Measurements from ENCODE around the gene BORCS5. TPM values are rescaled to one million over a fixed set of nuclear protein-coding genes. Genes with fewer than 3 reads are reported as not detected.

The BORCS5 gene
- total RNA-seq, 2 donors from 2014 or later: 15.2 to 26.1 TPM

DNA sequence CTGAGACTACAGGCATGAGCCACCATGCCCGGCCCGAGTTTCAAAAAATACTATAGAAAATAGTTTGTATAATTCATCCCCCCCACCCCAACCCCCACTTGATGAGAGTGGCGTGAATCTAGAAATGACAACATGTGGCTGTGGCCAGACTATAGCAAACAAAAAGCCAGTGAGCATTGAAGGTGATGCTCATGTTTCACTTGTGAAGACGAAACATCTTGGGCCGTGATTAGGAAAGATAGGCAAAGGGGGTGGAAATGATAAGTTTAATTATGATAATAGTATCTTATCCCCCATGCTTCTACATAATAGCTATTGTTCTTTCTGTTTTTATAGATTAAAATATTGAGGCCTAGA, 8.5 kb downstream of the BORCS5 start:
- Histone ChIP-seq H3K9me3 (ENCODE audit: control insufficient read depth, low read length) (no peaks in the 10 kb centered on the region), H3K9ac (ENCODE audit: extremely low read depth, low read length, poor library complexity, severe bottlenecking) (no peak overlapping the region), H3K4me1 (ENCODE audit: control insufficient read depth, insufficient read depth, low read length) (no peaks in the 10 kb centered on the region), H3K36me3 (ENCODE audit: control insufficient read depth, insufficient read depth, low read length) (no peaks in the 10 kb centered on the region), H3K4me3 (ENCODE audit: low read length) (no peak overlapping the region), H3K27ac (ENCODE audit: low read depth, low read length) (no peak overlapping the region), H3K27me3 (ENCODE audit: control insufficient read depth, insufficient read depth, low read length, poor library complexity, severe bottlenecking) (no peaks in the 10 kb centered on the region)
- WGBS, 2 experiments (ENCODE audit: insufficient coverage in 1 of 2, insufficient read length in 1 of 2): 95% methylated on average over 4 of the region's 5 CpGs; no CpG with 5 or more reads in 1 of the 2 experiments
- DNase-seq: no peak
- Mint-ChIP-seq H3K36me3 (ENCODE audit: low read depth) (peaks cover 2% of the 10 kb centered on the region), H3K4me3 (no peak overlapping the region), H3K4me1 (no peaks in the 10 kb centered on the region), H3K27me3 (ENCODE audit: insufficient read depth) (no peaks in the 10 kb centered on the region), H3K9me3 (no peaks in the 10 kb centered on the region), H3K27ac (no peak overlapping the region)
- TF ChIP-seq, protein P1, sequence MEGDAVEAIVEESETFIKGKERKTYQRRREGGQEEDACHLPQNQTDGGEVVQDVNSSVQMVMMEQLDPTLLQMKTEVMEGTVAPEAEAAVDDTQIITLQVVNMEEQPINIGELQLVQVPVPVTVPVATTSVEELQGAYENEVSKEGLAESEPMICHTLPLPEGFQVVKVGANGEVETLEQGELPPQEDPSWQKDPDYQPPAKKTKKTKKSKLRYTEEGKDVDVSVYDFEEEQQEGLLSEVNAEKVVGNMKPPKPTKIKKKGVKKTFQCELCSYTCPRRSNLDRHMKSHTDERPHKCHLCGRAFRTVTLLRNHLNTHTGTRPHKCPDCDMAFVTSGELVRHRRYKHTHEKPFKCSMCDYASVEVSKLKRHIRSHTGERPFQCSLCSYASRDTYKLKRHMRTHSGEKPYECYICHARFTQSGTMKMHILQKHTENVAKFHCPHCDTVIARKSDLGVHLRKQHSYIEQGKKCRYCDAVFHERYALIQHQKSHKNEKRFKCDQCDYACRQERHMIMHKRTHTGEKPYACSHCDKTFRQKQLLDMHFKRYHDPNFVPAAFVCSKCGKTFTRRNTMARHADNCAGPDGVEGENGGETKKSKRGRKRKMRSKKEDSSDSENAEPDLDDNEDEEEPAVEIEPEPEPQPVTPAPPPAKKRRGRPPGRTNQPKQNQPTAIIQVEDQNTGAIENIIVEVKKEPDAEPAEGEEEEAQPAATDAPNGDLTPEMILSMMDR (conservative IDR thresholded peaks at IDR 0.05): no peak

DNA sequence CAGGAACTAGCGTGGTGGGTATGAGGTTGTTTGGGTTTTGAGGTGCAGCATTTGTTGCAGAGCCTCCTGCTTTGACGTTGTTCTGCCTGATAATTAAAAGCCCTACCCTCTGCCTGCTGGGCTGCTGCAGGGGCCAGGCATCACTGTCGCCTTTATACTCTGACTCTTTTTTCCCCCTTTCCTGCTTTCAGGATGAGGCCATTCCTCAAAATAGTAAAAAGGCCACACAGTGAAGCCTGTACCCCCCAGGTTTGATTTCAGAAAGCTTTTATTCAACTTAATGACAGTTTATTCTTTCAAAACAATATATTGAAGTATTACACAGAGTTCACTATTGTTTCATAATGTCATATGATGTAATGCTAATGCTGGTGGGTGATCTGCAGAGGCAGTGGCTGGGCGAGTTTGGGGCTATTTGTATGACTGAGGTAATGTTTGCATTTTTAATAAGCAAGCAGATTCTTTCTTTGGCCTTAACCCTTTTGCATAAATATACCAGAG, 9.1 kb downstream of the BORCS5 start:
- H3K27ac ChIP-seq (ENCODE audit: low read depth, low read length): peak overlapping the region; percentile 21
- no peaks in the 10 kb centered on the region for H3K27me3 Mint-ChIP-seq (ENCODE audit: insufficient read depth)
- H3K27me3 ChIP-seq (ENCODE audit: control insufficient read depth, insufficient read depth, low read length, poor library complexity, severe bottlenecking): no peaks in the 10 kb centered on the region
- WGBS, 2 experiments (ENCODE audit: insufficient coverage in 1 of 2, insufficient read length in 1 of 2): 76% methylated on average over 4 of the region's 4 CpGs; no CpG with 5 or more reads in 1 of the 2 experiments
- TF ChIP-seq, protein P1 (conservative IDR thresholded peaks at IDR 0.05): no peak
- DNase-seq: peak; percentile 15
- no peak overlapping the region for H3K4me3 ChIP-seq (ENCODE audit: low read length)
- H3K36me3 ChIP-seq (ENCODE audit: control insufficient read depth, insufficient read depth, low read length): no peaks in the 10 kb centered on the region
- no peaks in the 10 kb centered on the region for H3K4me1 Mint-ChIP-seq
- H3K4me3 Mint-ChIP-seq: no peak overlapping the region
- no peaks in the 10 kb centered on the region for H3K4me1 ChIP-seq (ENCODE audit: control insufficient read depth, insufficient read depth, low read length)
- no peak overlapping the region for H3K27ac Mint-ChIP-seq
- no peaks in the 10 kb centered on the region for H3K9me3 ChIP-seq (ENCODE audit: control insufficient read depth, low read length)
- peaks cover 2% of the 10 kb centered on the region for H3K36me3 Mint-ChIP-seq (ENCODE audit: low read depth)
- H3K9ac ChIP-seq (ENCODE audit: extremely low read depth, low read length, poor library complexity, severe bottlenecking): no peak overlapping the region
- H3K9me3 Mint-ChIP-seq: no peaks in the 10 kb centered on the region

DNA sequence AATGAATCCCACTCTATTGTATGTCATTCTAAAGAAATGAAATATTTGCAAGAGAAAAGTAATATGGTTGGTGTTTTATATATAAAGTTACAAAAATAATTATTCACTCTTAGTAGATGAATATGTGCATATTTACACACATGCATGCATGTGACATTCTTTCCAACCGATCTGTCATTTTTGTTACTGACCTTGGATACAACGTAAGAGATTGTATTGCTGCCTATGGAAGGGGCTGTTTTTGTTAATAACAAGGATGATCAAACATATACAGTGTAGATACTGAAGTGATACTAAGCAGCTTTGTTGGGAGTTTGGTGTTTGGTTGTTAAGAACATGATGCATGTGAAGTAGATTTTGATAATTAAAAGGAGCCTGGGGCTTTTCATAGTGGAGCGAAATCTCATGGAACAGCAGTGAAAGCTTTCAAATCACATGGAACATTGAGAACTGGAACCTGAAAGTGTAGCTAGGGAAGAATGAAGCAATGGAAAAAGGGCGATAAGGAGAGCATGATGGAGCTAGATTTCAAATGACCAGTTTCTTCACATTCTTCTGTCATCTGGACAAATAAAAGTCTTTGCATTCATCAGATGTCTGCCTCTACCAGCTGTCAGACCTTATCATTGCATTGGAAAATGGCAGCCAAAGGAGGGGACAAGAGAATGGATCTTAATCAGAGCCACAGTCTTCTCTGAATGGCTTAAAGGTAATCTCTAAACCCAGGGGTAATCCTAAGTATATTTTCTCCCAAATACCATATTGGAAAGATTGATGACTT, 10.0 kb downstream of the BORCS5 start:
- H3K4me3 ChIP-seq (ENCODE audit: low read length): no peak overlapping the region
- H3K36me3 Mint-ChIP-seq (ENCODE audit: low read depth): peaks cover 2% of the 10 kb centered on the region
- no peaks in the 10 kb centered on the region for H3K4me1 ChIP-seq (ENCODE audit: control insufficient read depth, insufficient read depth, low read length)
- H3K4me1 Mint-ChIP-seq: no peaks in the 10 kb centered on the region
- 89 to 94% methylated on average over 4 of the region's 4 CpGs for WGBS, 2 experiments (ENCODE audit: insufficient coverage in 1 of 2, insufficient read length in 1 of 2)
- H3K4me3 Mint-ChIP-seq: no peak overlapping the region
- H3K9me3 Mint-ChIP-seq: no peaks in the 10 kb centered on the region
- no peak overlapping the region for H3K27ac ChIP-seq (ENCODE audit: low read depth, low read length)
- H3K27me3 Mint-ChIP-seq (ENCODE audit: insufficient read depth): no peaks in the 10 kb centered on the region
- TF ChIP-seq, protein P1 (conservative IDR thresholded peaks at IDR 0.05): no peak
- no peaks in the 10 kb centered on the region for H3K27me3 ChIP-seq (ENCODE audit: control insufficient read depth, insufficient read depth, low read length, poor library complexity, severe bottlenecking)
- peak; percentile 12 for DNase-seq
- H3K27ac Mint-ChIP-seq: no peak overlapping the region
- no peaks in the 10 kb centered on the region for H3K36me3 ChIP-seq (ENCODE audit: control insufficient read depth, insufficient read depth, low read length)
- no peaks in the 10 kb centered on the region for H3K9me3 ChIP-seq (ENCODE audit: control insufficient read depth, low read length)
- no peak overlapping the region for H3K9ac ChIP-seq (ENCODE audit: extremely low read depth, low read length, poor library complexity, severe bottlenecking)
